ENCODE results near the gene ZBTB3. TPM values are rescaled to one million over a fixed set of nuclear protein-coding genes. Genes with fewer than 3 reads are reported as not detected.
A peak's percentile ranks its signal among the peaks of the same experiment; 100 is the strongest.

The ZBTB3 gene
- total RNA-seq = 10 to 100 TPM; 14.8 to 19.1 TPM

- H3K4me3 ChIP-seq = peak within 1 kb of the TSS; percentile 62 to 66
- peak; percentile 94 for TF ChIP-seq POLR2AphosphoS5 (IDR thresholded peaks at IDR 0.05)
- peak; percentile 63 for TF ChIP-seq POLR2A (IDR thresholded peaks at IDR 0.05)
- TF ChIP-seq CTCF (IDR thresholded peaks at IDR 0.05) = peak in 2 of 4 experiments; percentile 20 to 42
- no peaks in the 10 kb centered on the region for H3K4me1 ChIP-seq (replicated peaks)
- peak within 1 kb of the TSS; percentile 91 for H3K27ac ChIP-seq
- H3K9me3 ChIP-seq = no peaks in the 10 kb centered on the region
- H3K27me3 ChIP-seq (replicated peaks; ENCODE audit: insufficient read depth) = no peaks in the 10 kb centered on the region
- DNase-seq (ENCODE audit: low spot score) = peak; percentile 99
- under 1% methylated on average over 47 of the region's 47 CpGs for whole genome bisulfite sequencing
- H3K36me3 ChIP-seq = no peaks in the 10 kb centered on the region
- intact Hi-C loops (cut with DNase I) = no loop called here
Observed at GRCh38 chr11:62753736-62754603, at the start of gene ZBTB3. Gene ZBTB3 (minus strand): TSS chr11:62754160. CDS start chr11:62753664, 496 bp downstream.

- H3K36me3 ChIP-seq = peaks cover 14 to 50% of the 10 kb centered on the region in 2 donors
- no peak for TF ChIP-seq POLR2AphosphoS5 (IDR thresholded peaks at IDR 0.05)
- no peak for TF ChIP-seq CTCF (IDR thresholded peaks at IDR 0.05)
- no peak for TF ChIP-seq POLR2A (IDR thresholded peaks at IDR 0.05)
Observed at GRCh38 chr11:62801071-62801470, 47.1 kb upstream of the ZBTB3 start.

GRCh38 chr11:62799486-62799885 is 45.5 kb upstream of the ZBTB3 start:
- no peak for DNase-seq (ENCODE audit: low spot score)
- WGBS = 91% methylated on average over 10 of the region's 10 CpGs
- intact Hi-C loops (cut with DNase I) = no loop called here
- no peaks in the 10 kb centered on the region for H3K9me3 ChIP-seq
- peaks cover 5% of the 10 kb centered on the region for H3K4me1 ChIP-seq (replicated peaks)
- H3K27ac ChIP-seq = no peak overlapping the region
- peaks cover 19 to 61% of the 10 kb centered on the region in 2 donors for H3K36me3 ChIP-seq
- no peaks in the 10 kb centered on the region for H3K27me3 ChIP-seq (replicated peaks; ENCODE audit: insufficient read depth)
- no peak overlapping the region for H3K4me3 ChIP-seq
- TF ChIP-seq CTCF (IDR thresholded peaks at IDR 0.05) = no peak

More at GRCh38 chr11:62801071-62801470, 47.1 kb upstream of the ZBTB3 start:
- Histone ChIP-seq H3K9me3 (no peaks in the 10 kb centered on the region), H3K27ac (no peak overlapping the region), H3K27me3 (replicated peaks; ENCODE audit: insufficient read depth) (no peaks in the 10 kb centered on the region), H3K4me1 (replicated peaks) (peaks cover 5% of the 10 kb centered on the region), H3K4me3 (no peak overlapping the region)
- intact Hi-C loops (cut with DNase I) = no loop called here
- 90% methylated on average over 4 of the region's 4 CpGs for WGBS
- no peak for DNase-seq (ENCODE audit: low spot score)

GRCh38 chr11:62796281-62796680 is 42.3 kb upstream of the ZBTB3 start:
- 73% methylated on average over 7 of the region's 7 CpGs for WGBS
- Histone ChIP-seq H3K9me3 (no peaks in the 10 kb centered on the region), H3K27me3 (replicated peaks; ENCODE audit: insufficient read depth) (no peaks in the 10 kb centered on the region), H3K27ac (no peak overlapping the region), H3K4me3 (no peak overlapping the region), H3K36me3 (peaks cover 19 to 54% of the 10 kb centered on the region in 2 donors), H3K4me1 (replicated peaks) (peaks cover 6% of the 10 kb centered on the region)
- intact Hi-C loops (cut with DNase I) = no loop called here
- TF ChIP-seq CTCF (IDR thresholded peaks at IDR 0.05) (no peak), POLR2AphosphoS5 (IDR thresholded peaks at IDR 0.05) (no peak), POLR2A (IDR thresholded peaks at IDR 0.05) (no peak)
- no peak for DNase-seq (ENCODE audit: low spot score)
